ENCODE data around the gene DHRS13.

- TF ChIP-seq CTCF (IDR thresholded peaks at IDR 0.05; ENCODE audit: borderline replicate concordance, extremely low read depth, low read length, poor library complexity, severe bottlenecking) (no peak), EZH2 (IDR thresholded peaks at IDR 0.05; ENCODE audit: borderline replicate concordance, low read depth, low read length, severe bottlenecking) (no peak)
These were observed 12.9 kb downstream of the DHRS13 start for GRCh38 chr17:28889996-28890395.

Measured in DND-41 (cell line).